ENCODE data around the gene B3GAT3. TPM values are rescaled to one million over a fixed set of nuclear protein-coding genes. Genes with fewer than 3 reads are reported as not detected.

The B3GAT3 gene
- polyA plus RNA-seq, 3 donors: 18.5 to 44.9 (median 19.0) TPM

GRCh38 chr11:62602141-62603071 lies 19.4 kb downstream of the B3GAT3 start:
- Mint-ChIP-seq H3K27me3 (ENCODE audit: low read depth in 3 of 3) (no peaks in the 10 kb centered on the region), H3K4me1 (peaks cover 55% of the 10 kb centered on the region), H3K27ac (peak overlapping the region; percentile 85 to 92 (median 88)), H3K4me3 (peak overlapping the region; percentile 92 to 96), H3K36me3 (peaks cover 58 to 65% of the 10 kb centered on the region in 2 donors), H3K9me3 (no peaks in the 10 kb centered on the region)
- H3K36me3 ChIP-seq (replicated peaks in 1 of 2; ENCODE audit: control insufficient read depth in 1 of 2, insufficient read depth in 2 of 2, low read length in 2 of 2): peaks cover 39 to 50% of the 10 kb centered on the region in 2 donors
- H3K4me1 ChIP-seq (ENCODE audit: control insufficient read depth in 1 of 2, insufficient read depth in 2 of 2, low read length in 2 of 2): peaks cover 44 to 50% of the 10 kb centered on the region in 2 donors
- H2AFZ ChIP-seq (ENCODE audit: insufficient read depth, low read depth, low read length, poor library complexity, severe bottlenecking): peak overlapping the region; percentile 93
- H3K4me3 ChIP-seq (replicated peaks in 1 of 3; ENCODE audit: low read depth in 2 of 3, low read length in 3 of 3): peak overlapping the region; percentile 81 to 98 (median 93)
- peak in 2 of 3 donors; percentile 19 to 45 for DNase-seq
- H4K20me1 ChIP-seq (ENCODE audit: insufficient read depth, low read length): peaks cover 30% of the 10 kb centered on the region
- intact Hi-C loops (cut with micrococcal nuclease): loop anchor here in 1 of 2 donors (5.0 kb wide), 1 partner anchor 45 kb away; the partner anchor contains the start of gene GANAB
- peak overlapping the region; percentile 61 to 79 for H3K27ac ChIP-seq (ENCODE audit: low read depth in 1 of 2, low read length in 2 of 2)
- 35% methylated on average over 96 of the region's 96 CpGs for WGBS (ENCODE audit: insufficient coverage)
- H3K27me3 ChIP-seq (ENCODE audit: control insufficient read depth in 2 of 2, insufficient read depth in 2 of 2, low read length in 2 of 2): no peaks in the 10 kb centered on the region
- TF ChIP-seq CTCF (IDR thresholded peaks at IDR 0.05): no peak
- H3K79me2 ChIP-seq (ENCODE audit: insufficient read depth, low read length): peaks cover 42% of the 10 kb centered on the region
- peak overlapping the region; percentile 97 for H3K9ac ChIP-seq (ENCODE audit: insufficient read depth, low read length, poor library complexity, severe bottlenecking)
- no peaks in the 10 kb centered on the region for H3K9me3 ChIP-seq (replicated peaks in 1 of 2; ENCODE audit: control insufficient read depth in 1 of 2, insufficient read depth in 1 of 2, low read length in 2 of 2)
- H3K4me2 ChIP-seq (replicated peaks; ENCODE audit: extremely low read depth, low read length, poor library complexity, severe bottlenecking): peak overlapping the region; percentile 98

- intact Hi-C loops (cut with micrococcal nuclease): loop anchor here in 1 of 2 donors (5.0 kb wide), 1 partner anchor 46 kb away; the partner anchor contains the start of gene GANAB
- peaks cover 39 to 49% of the 10 kb centered on the region in 2 donors for H3K4me1 ChIP-seq (ENCODE audit: control insufficient read depth in 1 of 2, insufficient read depth in 2 of 2, low read length in 2 of 2)
- H2AFZ ChIP-seq (ENCODE audit: insufficient read depth, low read depth, low read length, poor library complexity, severe bottlenecking): peak within 1 kb of the TSS; percentile 93
- Mint-ChIP-seq H3K27ac (peak within 1 kb of the TSS; percentile 85 to 92 (median 88)), H3K36me3 (peaks cover 61 to 65% of the 10 kb centered on the region in 2 donors), H3K27me3 (ENCODE audit: low read depth in 3 of 3) (no peaks in the 10 kb centered on the region), H3K9me3 (no peaks in the 10 kb centered on the region), H3K4me3 (peak within 1 kb of the TSS; percentile 92 to 96), H3K4me1 (peaks cover 53% of the 10 kb centered on the region)
- no peaks in the 10 kb centered on the region for H3K27me3 ChIP-seq (ENCODE audit: control insufficient read depth in 2 of 2, insufficient read depth in 2 of 2, low read length in 2 of 2)
- peak within 1 kb of the TSS; percentile 98 for H3K4me2 ChIP-seq (replicated peaks; ENCODE audit: extremely low read depth, low read length, poor library complexity, severe bottlenecking)
- peak within 1 kb of the TSS; percentile 79 to 86 for H3K27ac ChIP-seq (ENCODE audit: low read depth in 1 of 2, low read length in 2 of 2)
- peaks cover 37% of the 10 kb centered on the region for H4K20me1 ChIP-seq (ENCODE audit: insufficient read depth, low read length)
- H3K36me3 ChIP-seq (replicated peaks in 1 of 2; ENCODE audit: control insufficient read depth in 1 of 2, insufficient read depth in 2 of 2, low read length in 2 of 2): peaks cover 42 to 52% of the 10 kb centered on the region in 2 donors
- peak within 1 kb of the TSS; percentile 81 to 98 (median 93) for H3K4me3 ChIP-seq (replicated peaks in 1 of 3; ENCODE audit: low read depth in 2 of 3, low read length in 3 of 3)
- H3K9ac ChIP-seq (ENCODE audit: insufficient read depth, low read length, poor library complexity, severe bottlenecking): peak within 1 kb of the TSS; percentile 97
- peak; percentile 97 for DNase-seq
- no peak for TF ChIP-seq CTCF (IDR thresholded peaks at IDR 0.05)
- H3K9me3 ChIP-seq (replicated peaks in 1 of 2; ENCODE audit: control insufficient read depth in 1 of 2, insufficient read depth in 1 of 2, low read length in 2 of 2): no peaks in the 10 kb centered on the region
- H3K79me2 ChIP-seq (ENCODE audit: insufficient read depth, low read length): peaks cover 43% of the 10 kb centered on the region
- under 1% methylated on average over 83 of the region's 83 CpGs for WGBS (ENCODE audit: insufficient coverage)
These were observed 20.2 kb downstream of the B3GAT3 start, which contains the start of gene MTA2 for GRCh38 chr11:62601372-62602140. TSS of gene MTA2 (minus strand) at chr11:62601865. CDS start at chr11:62601450, 415 bp downstream.

Measured in CD14-positive monocyte (primary cell).